ENCODE results near the gene LHFPL2. TPM values are rescaled to one million over a fixed set of nuclear protein-coding genes. Genes with fewer than 3 reads are reported as not detected.

LHFPL2 gene
- total and polyA plus RNA-seq, 7 donors: 1.1 to 6.4 (median 3.6) TPM

GRCh38 chr5:78447775-78448424, 200.7 kb downstream of the LHFPL2 start:
- intact Hi-C loops (cut with DNase I): no loop called here
- DNase-seq: no peak
- Histone ChIP-seq H3K36me3 (ENCODE audit: insufficient read depth in 1 of 2, low read depth in 1 of 2) (peaks cover 0 to 7% of the 10 kb centered on the region in 2 donors), H3K27ac (no peak overlapping the region), H3K4me1 (no peaks in the 10 kb centered on the region), H3K4me3 (no peak overlapping the region), H3K9me3 (no peaks in the 10 kb centered on the region), H3K27me3 (ENCODE audit: insufficient read depth in 3 of 3, low read length in 2 of 3) (no peaks in the 10 kb centered on the region)
- TF ChIP-seq CTCF (IDR thresholded peaks at IDR 0.05): no peak
- ATAC-seq: no peak
- 81 to 96% (median 90%) methylated on average over 1 to 3 of the region's 3 CpGs for WGBS, 3 donors
